Measurements from ENCODE around the gene IGDCC3.

The IGDCC3 gene

DNA sequence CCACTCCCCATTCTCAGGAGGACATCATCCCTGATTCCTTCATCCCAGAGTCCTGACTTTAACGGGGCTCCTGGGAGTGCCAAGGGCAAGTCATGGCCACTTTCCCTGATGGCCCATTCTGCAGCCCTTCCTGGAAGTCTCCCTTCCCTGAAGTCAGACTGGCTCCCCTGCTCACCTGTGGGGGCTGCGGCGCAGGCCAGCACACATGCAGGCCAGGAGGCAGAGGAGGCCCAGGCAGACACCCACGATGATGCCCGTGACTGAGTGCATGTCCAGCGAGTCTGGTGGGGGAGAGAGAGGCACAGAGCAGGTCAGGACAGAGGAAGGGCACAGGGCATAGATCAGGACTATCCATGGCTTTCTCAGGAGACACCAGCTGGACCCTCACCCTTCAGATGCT, 8.6 kb upstream of the IGDCC3 start:
- DNase-seq, result no peak

DNA sequence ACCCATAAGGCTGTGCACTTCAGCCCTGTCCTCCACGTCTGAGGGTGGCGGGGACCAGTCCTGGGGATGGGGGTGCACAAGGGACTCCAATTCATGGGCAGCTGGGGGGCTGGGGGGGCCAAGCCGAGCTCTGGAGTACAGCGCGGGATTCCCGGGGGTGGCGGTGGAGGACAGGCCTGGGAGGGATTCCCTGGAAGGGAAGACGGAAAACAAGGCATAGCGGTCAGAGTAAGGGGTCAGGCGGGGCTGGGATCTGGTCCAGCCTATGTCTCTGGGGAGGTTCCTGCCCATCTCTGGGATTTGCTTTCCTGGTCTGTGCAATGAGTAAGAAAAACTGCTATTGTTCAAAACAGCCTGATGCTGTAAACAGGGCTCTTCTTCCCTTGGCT, 8.1 kb upstream of the IGDCC3 start:
- no peak for DNase-seq

DNA sequence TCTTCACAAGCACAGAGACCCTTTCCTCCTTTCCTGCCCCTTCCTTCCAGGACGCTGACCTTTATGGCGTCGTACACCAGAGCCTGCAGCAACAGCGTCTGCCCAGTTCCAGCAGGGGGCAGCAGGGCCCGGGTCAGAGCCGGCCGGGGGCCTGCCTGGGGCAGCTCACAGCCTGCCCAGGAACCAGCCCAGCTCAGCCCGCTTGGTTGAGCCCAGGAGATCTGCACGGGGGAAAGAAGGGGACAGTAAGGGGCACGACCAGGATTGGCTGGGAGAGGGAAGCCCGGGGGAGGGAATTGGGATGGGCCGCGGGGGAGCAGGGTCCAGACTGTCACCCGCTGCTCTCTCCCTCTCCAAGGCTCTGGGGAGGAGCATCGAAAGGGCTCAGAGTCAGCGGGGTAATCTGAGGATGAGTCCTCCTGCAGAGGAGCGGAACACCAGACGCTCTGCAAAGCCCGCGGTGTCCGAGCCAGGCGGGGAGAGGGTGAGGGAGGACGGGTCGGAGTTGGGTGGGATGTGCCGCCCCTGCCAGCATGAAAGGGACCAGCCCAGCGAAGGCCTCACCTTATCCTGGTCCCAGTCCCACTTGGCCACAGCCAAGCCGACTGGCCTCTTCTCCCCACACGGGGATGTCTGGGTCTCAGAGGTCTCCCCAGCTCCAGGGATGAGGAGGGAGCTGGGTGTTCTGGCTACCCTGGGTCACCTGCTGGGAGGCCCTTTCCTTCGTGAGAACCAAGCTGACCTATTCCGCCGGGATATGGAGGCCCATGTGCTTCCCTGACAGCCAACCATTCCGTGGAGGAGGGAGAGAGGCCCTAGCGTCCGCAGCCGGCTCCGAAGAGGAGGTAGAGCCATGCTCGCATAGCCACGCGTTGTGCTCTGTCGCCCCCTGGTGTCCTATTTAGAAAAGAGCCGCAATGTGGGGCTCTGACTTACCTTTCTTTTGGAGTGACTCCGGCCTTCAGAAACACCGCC, 7.4 kb upstream of the IGDCC3 start:
- peak; percentile 46 for DNase-seq

DNA sequence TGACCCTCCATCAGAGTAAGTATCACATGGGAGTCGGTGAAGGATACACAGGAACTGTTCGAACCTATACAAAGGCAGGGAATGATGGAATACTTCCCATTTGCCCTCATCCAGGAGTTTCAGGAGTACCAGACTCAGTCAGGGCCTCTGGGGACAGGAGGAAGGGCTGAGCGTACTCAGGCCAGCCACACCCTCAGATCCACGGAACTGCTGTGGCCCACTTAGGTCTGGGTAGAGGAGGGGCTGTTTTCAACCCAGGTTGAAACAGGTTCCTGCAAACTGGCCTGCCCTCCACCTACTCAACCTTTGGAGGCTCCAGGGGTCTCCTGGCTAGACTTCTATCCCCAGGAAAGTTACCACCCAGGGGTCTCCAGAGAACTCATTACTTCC, 6.7 kb upstream of the IGDCC3 start:
- no peak for DNase-seq

DNA sequence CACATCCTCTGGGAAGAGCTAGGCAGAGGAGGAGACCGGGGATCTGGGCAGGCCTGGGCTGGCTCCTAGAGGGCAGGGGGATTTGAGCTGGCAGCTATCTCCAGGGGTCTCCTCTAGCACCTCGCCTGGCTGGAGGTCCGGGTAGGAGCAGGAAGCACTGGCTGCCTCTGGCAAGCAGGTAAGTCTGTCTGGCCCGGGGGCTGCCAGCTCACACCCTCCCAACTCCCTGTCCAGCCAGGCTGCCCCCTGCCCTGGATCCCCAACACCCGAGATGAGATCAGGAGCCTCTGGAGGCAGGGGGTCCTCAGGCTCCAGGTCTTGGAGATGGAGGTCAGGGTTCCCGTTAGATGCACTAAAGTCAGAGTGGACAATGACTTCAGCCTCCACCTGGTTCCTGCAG, 6.2 kb upstream of the IGDCC3 start:
- no peak for DNase-seq

DNA sequence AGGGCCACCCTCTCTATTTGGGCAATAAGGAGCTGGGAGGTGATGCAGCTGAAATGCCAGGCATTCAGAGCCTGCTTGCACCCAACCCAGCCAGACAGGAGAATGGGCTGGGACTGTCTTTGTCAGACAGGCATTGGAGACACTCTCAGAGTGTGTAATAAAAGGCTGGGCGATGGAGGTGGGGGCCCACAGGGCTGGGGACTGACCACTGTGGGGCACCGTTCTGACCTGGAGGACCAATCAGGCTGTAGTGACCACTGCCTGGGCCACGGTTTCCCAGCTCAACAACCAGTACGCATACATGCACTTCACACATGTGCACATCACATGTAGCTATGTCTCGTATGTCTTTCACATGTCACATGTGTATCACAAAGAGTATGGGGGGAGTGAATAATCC, 5.7 kb upstream of the IGDCC3 start:
- DNase-seq, result no peak

DNA sequence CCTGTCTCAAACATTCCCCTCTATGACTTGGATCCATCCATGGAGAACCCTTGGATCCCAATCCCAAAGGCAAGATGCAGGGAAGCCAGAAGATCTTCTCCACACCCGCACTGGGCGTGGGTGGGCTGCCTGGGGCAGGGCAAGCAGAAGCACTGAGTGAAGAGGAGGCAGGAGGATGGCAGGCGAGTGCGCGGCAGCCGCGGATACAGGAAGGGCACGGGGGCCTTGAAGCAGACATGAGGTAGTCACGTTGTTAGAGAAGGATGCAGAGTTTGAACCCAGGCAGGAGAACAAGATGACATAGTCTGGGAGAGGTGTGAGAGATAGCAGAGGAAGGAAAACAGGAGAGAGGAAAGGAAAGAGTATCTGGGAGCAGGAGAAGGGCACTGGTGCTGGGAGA, 5.1 kb upstream of the IGDCC3 start:
- no peak for DNase-seq

DNA sequence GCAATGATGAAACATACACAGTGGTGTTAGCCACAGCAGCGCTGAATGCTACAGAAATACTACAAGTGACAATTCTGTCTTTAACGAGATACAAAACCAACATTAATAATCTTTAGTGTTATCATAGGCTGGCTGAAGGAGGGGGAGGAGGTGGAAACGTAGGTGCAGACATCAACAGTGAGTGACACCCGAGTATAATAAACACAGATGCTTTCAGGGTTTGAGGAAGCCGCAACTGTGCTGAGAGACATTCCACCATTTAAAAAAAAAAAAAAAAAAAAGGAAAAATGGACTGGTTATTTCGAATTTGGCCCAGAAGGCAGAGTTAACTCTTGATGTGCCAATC, 4.3 kb upstream of the IGDCC3 start:
- DNase-seq, result no peak

DNA sequence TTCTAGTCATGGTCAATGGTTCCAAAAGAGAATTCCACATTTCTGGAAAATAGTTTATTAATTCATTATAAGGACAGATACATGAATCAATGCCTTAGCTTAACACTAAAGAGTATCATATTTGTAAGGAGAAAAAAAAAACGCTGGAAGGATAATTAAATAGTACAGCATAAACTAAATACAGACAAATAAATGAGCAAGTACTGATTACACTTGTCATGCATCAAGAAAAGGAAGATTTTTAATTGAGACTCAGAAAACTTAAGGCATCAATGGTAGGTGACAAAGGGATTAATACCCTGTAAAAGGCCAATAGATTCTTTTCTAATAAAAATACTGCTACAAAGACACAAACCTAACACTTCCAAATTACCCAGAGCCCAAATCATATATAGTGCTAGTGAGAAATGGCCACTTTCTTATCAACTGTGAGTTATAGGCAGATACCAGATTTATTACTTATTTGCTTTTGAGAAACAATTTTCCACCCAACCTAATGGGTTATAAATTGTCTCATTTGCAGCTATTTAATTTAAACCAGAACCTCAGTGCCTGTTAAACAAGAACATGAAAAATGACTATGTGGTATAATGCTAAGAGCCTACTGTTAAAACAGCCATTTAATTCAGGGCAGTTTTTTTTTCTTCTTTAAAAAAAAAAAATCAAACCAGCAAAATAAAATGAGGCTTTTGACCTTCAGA, 3.8 kb upstream of the IGDCC3 start:
- DNase-seq, result no peak

DNA sequence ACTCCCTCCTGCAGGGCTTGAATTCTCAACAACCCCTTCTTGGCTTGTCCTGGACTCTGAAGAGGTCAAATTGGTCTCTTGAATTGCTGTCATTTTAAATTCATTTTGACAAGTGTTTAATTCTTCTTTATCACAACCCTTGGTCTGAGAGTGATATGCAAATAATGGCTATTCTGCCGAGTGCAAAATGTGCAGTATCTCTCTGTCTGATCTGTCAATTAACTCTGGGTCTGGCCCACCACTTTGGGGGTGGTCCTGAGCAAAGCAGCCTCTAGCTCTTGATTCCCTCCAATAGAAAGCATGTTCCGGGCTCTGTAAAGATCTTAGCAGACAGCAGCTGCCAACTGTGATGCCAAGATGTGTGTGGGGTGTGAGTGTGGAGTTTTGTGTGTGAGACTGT, 2.2 kb upstream of the IGDCC3 start:
- DNase-seq, result no peak

DNA sequence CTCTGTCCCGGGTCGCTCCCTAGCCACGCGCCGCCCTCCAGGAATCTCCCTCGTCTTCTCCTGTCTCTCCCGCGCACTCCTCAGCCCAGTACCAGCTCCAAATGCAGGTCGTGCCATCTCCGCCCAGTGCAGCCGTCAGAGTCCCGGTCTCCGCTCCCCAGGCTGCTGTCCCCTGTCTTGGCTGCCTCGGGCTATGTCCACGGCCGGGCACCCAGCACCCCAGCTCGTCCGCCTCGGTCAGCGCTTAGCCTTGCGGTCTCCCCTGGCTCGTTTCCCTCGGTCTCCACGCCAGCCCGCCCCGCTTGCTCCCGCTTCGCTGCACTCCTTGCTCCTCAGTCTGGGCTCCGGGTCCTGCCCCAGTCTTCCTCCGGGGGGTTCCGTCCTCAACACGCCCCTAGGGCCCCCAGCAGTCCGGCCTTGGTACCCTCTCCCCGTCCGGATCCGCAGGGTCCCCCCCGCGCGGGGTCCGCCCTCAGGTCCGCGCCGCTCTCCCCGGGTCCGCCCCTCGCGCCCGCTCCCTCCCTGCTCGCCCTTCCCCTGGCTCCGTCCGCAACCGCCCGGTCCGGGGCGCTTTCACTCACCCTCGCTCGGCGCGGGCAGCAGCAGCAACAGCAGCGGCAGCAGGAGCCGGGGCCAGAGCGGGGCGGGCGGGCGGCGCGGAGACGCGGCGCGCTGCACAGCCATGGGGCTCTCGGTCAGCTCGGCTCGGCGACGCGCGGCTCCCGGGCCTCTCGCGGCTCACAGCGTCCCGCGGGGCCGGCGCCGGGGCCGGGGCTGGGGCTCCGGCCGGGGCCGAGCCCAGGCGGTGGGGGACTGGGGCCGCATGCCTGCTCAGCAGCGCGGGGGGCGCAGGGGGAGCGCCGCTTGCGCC, 462 bp downstream of the IGDCC3 start:
- DNase-seq, result no peak

DNA sequence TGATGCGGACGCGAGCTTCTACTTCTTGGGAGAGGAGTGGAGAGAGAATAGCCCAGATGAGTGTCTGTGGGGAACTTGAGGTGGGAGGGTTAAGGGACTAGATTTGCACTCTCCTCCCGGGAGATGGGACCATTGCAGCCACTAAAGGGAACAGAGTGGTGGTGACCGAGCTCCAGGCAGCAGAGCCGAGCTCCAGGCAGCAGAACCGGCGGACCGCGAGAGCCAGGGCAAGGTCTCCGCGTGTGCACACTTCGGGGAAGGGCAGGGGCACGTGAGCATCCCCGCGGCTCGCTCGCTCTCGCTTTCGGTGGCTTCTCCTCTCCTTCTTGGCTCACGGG, 1.1 kb downstream of the IGDCC3 start:
- DNase-seq, result no peak

DNA sequence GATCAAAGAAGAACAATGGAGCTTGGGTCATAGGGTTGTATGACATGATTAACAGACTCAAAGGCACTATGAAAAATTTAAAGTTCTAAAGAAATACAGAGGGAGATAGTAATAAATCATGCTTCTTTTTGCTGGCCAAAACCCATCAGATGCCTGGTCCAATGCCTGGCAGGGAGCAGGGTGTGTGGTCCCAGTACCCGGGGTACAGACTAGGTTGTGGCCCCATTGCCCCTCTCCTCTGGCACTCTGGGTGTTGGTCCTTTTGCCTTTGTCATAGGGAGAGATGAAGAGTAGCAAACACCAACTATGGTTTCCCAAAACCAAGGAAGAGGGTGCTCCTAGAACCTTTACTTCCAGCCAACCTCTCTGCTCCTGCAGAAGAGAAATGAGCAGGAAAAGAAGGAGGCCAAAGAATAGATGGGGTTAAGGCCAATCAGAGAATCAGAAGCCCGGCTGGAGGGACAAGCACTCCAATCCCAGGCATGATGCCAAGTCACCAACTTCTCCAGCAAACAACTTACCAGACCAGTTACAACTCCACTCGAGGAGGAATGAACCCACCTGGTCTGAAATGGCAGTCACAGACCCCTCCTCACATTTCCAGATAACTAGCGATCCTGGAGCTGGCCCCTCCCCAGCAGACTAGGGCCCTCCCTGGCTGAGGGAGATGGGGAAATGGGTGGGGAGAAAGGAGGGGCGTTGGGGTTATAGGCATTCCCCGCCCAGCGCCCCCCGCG, 1.8 kb downstream of the IGDCC3 start:
- DNase-seq, result no peak

DNA sequence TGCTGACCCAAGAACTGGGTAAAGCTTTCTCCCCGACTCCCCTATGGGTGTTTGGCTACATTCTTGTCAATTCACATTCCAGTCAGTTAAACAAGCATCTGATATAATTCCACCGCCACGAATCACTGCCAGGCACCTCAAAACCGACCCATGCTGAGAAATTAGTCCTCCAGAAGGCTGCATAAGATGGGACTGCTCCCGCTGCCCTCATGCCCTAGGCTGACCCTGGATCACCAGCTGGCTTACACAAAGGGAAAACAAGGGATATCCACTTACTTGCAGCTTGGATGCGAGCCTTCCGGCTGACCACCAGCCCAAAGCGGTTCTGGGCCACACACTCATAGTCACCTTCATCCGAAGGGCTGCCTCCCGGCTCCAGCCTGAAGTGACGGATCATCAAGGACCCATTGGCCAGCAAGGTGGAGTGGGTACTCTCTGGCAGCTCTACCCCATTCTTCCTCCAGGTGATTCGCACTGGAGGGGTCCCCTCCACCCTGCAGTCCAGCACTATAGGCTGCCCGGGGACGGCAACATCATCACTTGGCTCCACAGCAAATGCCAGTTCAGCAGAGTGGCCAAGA, 2.9 kb downstream of the IGDCC3 start:
- no peak for DNase-seq

DNA sequence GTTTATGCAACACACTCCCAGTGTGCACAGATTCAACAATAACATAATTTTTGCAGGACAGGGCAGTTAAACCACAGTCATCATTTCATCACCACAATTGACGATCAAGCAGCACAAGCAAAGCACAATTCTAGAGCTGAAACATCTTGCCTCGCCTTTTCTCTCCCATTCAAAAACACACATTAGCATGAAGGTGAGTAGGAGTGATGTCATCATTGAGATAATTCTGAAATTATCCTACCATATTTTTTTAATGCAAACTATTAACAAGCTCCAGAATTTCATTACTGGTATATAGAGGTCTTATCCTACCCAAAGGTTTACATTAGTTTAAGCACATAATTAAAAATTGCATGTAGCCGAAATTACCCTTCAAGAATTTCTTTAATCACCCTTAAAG, 3.5 kb downstream of the IGDCC3 start:
- DNase-seq, result no peak

DNA sequence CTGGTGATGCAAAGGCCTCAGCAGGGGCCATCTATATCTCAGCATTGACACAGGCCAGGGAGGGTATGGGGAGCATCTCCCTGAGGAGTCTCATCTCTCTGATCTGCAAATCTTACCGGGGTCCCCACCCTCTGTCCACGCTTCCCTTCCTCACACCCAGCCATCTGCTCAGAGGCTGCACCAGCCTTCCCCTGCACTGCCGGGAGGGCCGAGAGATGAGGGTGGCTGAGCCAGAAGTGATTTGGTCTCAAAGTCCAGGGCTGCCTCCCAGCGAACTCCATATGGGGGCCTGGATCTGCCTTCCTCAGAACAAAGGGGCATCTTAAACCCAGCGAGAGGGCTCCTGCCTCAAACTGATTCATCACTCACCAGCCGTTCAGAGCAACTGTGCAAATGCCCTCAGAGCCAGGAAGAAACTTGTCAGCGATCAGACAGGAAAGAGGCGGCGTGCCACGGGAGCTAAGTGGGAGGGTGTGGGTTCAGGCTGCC, 4.6 kb downstream of the IGDCC3 start:
- DNase-seq, result no peak

DNA sequence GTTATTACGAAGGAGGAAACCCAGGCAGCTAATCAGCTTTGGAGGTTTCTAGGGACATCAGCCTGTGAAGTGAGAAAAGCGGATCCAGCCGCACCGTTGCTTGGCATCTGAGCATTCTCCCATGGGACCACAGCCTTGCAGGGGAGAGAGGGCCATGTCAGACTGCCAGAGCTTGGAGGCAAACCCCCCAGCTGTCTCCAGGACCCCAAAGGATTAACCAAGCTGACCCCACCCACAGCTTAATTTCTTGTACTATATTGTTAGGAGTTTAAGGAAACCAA, 5.1 kb downstream of the IGDCC3 start:
- DNase-seq, result no peak

DNA sequence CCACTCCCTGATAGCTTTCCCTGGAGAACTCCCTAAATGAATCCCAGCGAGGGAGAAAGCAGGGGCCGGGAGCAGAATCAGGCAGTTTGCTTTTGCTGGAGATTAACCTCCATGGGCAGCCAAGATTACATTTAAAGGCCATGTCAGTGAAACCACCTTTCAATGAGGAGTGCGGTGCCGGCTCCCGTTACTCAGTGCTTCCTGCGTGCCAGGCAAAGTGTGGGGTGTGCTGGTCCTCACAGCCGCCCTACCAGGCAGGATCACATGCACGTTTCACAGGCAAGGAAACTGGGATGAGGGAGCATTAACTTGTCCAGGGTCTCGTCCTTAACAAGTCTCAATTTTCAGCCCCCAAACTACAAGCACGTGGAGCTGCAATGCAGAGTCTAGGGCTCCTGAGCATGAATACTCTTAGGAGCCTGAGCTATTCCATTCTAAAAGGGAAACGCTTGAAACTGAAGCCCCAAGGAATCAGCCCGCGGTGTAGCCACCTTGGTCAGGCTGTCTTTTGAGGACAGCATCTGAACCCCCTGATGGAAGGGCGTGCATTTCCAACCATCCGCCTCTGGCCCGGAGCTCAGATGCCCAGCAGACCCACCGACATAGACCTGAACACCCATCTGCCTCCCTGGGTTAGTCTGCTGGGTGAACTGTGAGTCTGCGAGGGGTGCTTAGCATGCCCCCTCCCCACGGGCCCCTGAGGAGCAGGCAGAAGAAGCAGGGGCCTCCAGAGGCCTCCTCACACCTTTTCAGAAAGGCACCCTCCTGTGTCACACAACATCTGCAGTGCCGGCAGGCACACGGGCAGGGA, 5.6 kb downstream of the IGDCC3 start:
- no peak for DNase-seq

DNA sequence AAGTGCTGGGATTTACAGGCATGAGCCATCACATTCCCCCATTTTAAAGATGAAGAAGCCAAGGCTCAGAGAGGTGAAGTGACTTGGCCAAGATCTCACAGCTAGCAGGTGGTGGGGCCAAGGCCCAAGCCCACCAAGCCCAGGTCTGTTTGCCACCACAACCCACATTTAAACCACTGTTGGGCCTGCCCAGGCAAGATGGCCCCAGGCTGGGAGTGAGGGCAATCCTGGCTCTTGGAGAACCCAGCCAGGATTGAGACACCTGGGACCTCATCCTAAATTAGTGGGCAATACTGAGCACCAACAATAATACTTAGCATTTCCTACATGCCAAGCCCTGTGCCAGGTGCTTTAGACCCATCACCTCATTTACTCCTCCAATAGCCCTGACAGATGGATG, 6.9 kb downstream of the IGDCC3 start:
- no peak for DNase-seq

DNA sequence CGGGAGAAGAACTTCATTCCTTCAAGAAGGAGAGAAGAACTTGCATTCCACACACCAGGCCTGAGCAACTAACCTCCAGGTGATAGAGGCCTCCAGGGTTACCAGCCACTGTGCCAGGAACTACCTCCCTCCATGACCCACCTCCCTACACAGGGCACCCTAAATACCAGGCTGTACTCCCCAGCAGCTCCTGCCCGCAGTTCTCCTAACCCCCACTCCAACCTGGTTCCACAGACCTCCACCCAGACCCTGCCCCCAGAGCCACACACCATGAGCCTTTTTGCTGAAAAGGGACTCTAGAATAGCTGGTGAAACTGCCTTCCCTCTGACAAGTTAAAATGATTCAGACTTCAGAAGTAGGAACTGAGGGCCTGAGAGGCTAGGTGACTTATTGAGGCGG, 8.2 kb downstream of the IGDCC3 start:
- no peak for DNase-seq

DNA sequence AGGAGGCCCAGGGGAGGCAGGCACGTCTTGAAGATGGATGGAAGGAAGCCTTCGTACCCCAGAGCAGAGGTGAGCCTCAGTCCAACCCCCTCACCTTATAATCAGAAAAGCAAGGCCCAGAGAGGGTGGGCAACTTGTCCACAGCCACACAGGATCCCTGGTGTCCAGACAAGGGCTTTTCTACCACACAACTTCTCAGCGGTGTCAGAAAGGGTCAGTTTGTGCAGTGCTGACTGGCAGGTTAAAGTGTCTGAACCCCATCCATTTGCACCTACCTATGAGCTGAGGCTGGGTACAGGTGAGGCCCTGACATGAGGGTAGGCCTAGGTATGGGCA, 8.6 kb downstream of the IGDCC3 start:
- no peak for DNase-seq

All from NCI-H2107 (cell line).